Esophagus muscularis mucosa (tissue), 4 donors: Measurements from ENCODE around the gene ETV3L. TPM values are rescaled to one million over a fixed set of nuclear protein-coding genes. Genes with fewer than 3 reads are reported as not detected.

Experiments used
- DNase-seq: peaks from one replicate; pipeline ENCODE4 v3.0.0-alpha.2; 2017; ENCODE audit errors: extremely low spot score
- H3K27ac ChIP-seq, 4 donors: fragments of 200-600 bp; sonication (generic); replicated peaks in 1 of 4; 1 replicate in 3 of 4; 2 replicates in 1 of 4; pipeline ENCODE4 v1.5.1; 2016 to 2019; ENCODE audit warnings: mild to moderate bottlenecking in 1 of 4
- H3K27me3 ChIP-seq, 4 donors: fragments of 200-600 bp; sonication (generic); one replicate each; pipeline versions ENCODE4 v1.5.1 to v1.6.0; 2016 to 2019
- H3K36me3 ChIP-seq, 4 donors: fragments of 200-600 bp; sonication (generic); one replicate each; pipeline ENCODE4 v1.5.1; 2016 to 2019
- H3K4me1 ChIP-seq, 4 donors: fragments of 200-600 bp; sonication (generic); one replicate each; pipeline ENCODE4 v1.5.1; 2016 to 2019
- H3K4me3 ChIP-seq, 4 donors: fragments of 200-600 bp; sonication (generic); 1 replicate in 2 of 4; 2 replicates in 2 of 4; pipeline ENCODE4 v1.5.1; 2016 to 2019; ENCODE audit warnings: mild to moderate bottlenecking in 4 of 4, moderate library complexity in 1 of 4
- H3K9me3 ChIP-seq, 4 donors: fragments of 200-600 bp; sonication (generic); 1 replicate in 3 of 4; 2 replicates in 1 of 4; pipeline ENCODE4 v1.5.1; 2016 to 2019
- CTCF ChIP-seq, 3 experiments: fragments of 200-600 bp in 2 of 3; fragments of 450-650 bp in 1 of 3; sonication (generic) in 2 of 3; IDR thresholded peaks; one replicate each; pipeline ENCODE4 v1.5.1; 2017 to 2019; ENCODE audit warnings: antibody characterized with exemption in 3 of 3, mild to moderate bottlenecking in 2 of 3, moderate library complexity in 1 of 3
- EP300 ChIP-seq: sonication (generic); formaldehyde crosslinking; IDR thresholded peaks from one replicate; pipeline ENCODE4 v1.6.1; 2017; ENCODE audit warnings: antibody characterized with exemption
- POLR2A ChIP-seq: fragments of 450-650 bp; IDR thresholded peaks from one replicate; pipeline ENCODE4 v1.6.1; 2017; ENCODE audit warnings: antibody characterized with exemption, moderate library complexity, mild to moderate bottlenecking, low read depth
- POLR2AphosphoS5 ChIP-seq, 2 donors: sonication (generic); formaldehyde crosslinking; IDR thresholded peaks; one replicate each; pipeline ENCODE4 v1.6.1; 2017; ENCODE audit warnings: antibody characterized with exemption in 2 of 2
- WGBS: methylation state at CpG from one replicate; pipeline ENCODE4 v1.1.5; 2018; 5-methylcytosine and 5-hydroxymethylcytosine counted together
- intact Hi-C: fragments of 100-400 bp; cut with DNase I; formaldehyde crosslinking; loops from one replicate; pipeline ENCODE4 v1.15.1; 2023
- total RNA-seq, 4 donors: library from RNA; depleted of rRNA; stranded (reverse); fragments of >200 nt; gene quantifications; one replicate each; pipeline versions ENCODE4 v1.1.0 to v1.2.1, GENCODE V29; 2016

Gene ETV3L
- total RNA-seq, 4 donors from 2014 or later = not detected

DNA sequence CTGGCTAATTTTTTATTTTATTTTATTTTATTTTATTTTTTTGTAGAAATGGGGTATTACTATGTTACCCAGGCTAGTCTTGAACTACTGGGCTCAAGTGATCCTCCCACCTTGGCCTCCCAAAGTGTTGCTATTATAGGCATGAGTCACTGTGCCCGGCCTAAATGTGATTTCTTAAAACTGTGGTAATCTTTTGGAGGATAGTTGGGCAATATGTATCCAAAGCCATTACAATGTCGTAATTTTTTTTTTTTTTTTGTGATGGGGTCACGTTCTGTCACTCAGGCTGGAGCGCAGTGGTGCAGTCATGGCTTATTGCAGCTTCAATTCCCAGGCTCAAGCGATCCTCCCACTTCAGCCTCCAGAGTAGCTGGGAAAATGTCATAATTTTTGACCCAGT is 14.2 kb downstream of the ETV3L start:
- no peaks in the 10 kb centered on the region for H3K36me3 ChIP-seq
- intact Hi-C loops = no loop called here
- TF ChIP-seq POLR2AphosphoS5 (IDR thresholded peaks at IDR 0.05) (no peak), CTCF (IDR thresholded peaks at IDR 0.05) (no peak), POLR2A (no peak), EP300 (no peak)

GRCh38 chr1:157084720-157085119 is 14.9 kb downstream of the ETV3L start:
- H3K27ac ChIP-seq = no peak overlapping the region
- TF ChIP-seq POLR2AphosphoS5 (IDR thresholded peaks at IDR 0.05) (no peak), EP300 (no peak), CTCF (IDR thresholded peaks at IDR 0.05) (no peak), POLR2A (no peak)
- 88% methylated on average over 5 of the region's 5 CpGs for WGBS
- H3K9me3 ChIP-seq = no peaks in the 10 kb centered on the region
- DNase-seq = no peak
- H3K36me3 ChIP-seq = no peaks in the 10 kb centered on the region
- intact Hi-C loops = no loop called here
- no peaks in the 10 kb centered on the region for H3K27me3 ChIP-seq
- H3K4me3 ChIP-seq = no peak overlapping the region
- H3K4me1 ChIP-seq = no peaks in the 10 kb centered on the region

More for the DNA sequence above, 14.2 kb downstream of the ETV3L start:
- DNase-seq = no peak
- Histone ChIP-seq H3K27me3 (no peaks in the 10 kb centered on the region), H3K4me1 (peaks cover 3 to 6% (median 4%) of the 10 kb centered on the region in 4 donors), H3K4me3 (no peak overlapping the region), H3K9me3 (no peaks in the 10 kb centered on the region), H3K27ac (no peak overlapping the region)
- WGBS = 89% methylated on average over 5 of the region's 5 CpGs

DNA sequence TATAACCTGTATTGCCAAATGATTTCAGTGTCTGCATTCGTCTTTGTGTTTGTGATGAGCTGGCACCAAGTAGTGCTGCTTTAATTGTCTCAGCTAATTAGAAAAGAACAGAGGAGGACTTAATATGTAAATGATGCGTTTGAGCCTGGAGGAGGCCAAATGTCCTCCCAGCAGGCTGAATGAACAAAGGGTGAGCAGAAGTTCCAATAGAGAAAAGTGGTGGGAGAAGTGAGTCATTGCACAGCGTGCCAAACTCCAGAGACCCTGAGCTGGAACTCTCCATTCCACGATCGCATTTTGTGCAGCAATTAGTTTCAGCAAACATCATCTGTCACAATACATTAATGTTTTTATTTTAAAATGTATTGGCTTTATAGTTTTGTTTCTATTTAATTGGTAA is 17.9 kb downstream of the ETV3L start:
- H3K36me3 ChIP-seq = no peaks in the 10 kb centered on the region
- no peaks in the 10 kb centered on the region for H3K27me3 ChIP-seq
- no peak overlapping the region for H3K4me3 ChIP-seq
- no peak overlapping the region for H3K27ac ChIP-seq
- no peaks in the 10 kb centered on the region for H3K9me3 ChIP-seq
- H3K4me1 ChIP-seq = no peaks in the 10 kb centered on the region
- WGBS = 72% methylated on average over 5 of the region's 5 CpGs
- intact Hi-C loops = no loop called here
- TF ChIP-seq POLR2AphosphoS5 (IDR thresholded peaks at IDR 0.05) = no peak
- no peak for TF ChIP-seq EP300
- no peak for TF ChIP-seq POLR2A
- no peak for TF ChIP-seq CTCF (IDR thresholded peaks at IDR 0.05)
- DNase-seq = peak; percentile 77

GRCh38 chr1:157080714-157081113 is 18.9 kb downstream of the ETV3L start:
- H3K36me3 ChIP-seq = no peaks in the 10 kb centered on the region
- H3K9me3 ChIP-seq = no peaks in the 10 kb centered on the region
- peak; percentile 19 for DNase-seq
- H3K27ac ChIP-seq = no peak overlapping the region
- no peaks in the 10 kb centered on the region for H3K4me1 ChIP-seq
- no peak for TF ChIP-seq POLR2A
- no peak for TF ChIP-seq CTCF (IDR thresholded peaks at IDR 0.05)
- no peak for TF ChIP-seq POLR2AphosphoS5 (IDR thresholded peaks at IDR 0.05)
- no peak for TF ChIP-seq EP300
- H3K4me3 ChIP-seq = no peak overlapping the region
- H3K27me3 ChIP-seq = no peaks in the 10 kb centered on the region
- WGBS = 88% methylated on average over 7 of the region's 10 CpGs
- intact Hi-C loops = no loop called here

- no peak overlapping the region for H3K27ac ChIP-seq
- peaks cover 0 to 4% (median 0%) of the 10 kb centered on the region in 4 donors for H3K27me3 ChIP-seq
- intact Hi-C loops = loop anchor here (10.0 kb wide), 1 partner anchor 93 kb away; no protein-coding TSS in a partner anchor
- peaks cover 0 to 9% (median 8%) of the 10 kb centered on the region in 4 donors for H3K4me1 ChIP-seq
- TF ChIP-seq POLR2A = no peak
- no peak for TF ChIP-seq POLR2AphosphoS5 (IDR thresholded peaks at IDR 0.05)
- no peak for TF ChIP-seq CTCF (IDR thresholded peaks at IDR 0.05)
- no peak for TF ChIP-seq EP300
- H3K4me3 ChIP-seq = no peak overlapping the region
- H3K9me3 ChIP-seq = no peaks in the 10 kb centered on the region
- DNase-seq = peak; percentile 62
- H3K36me3 ChIP-seq = no peaks in the 10 kb centered on the region
- WGBS = 84% methylated on average over 1 of the region's 1 CpG
Measured at GRCh38 chr1:157077394-157077793, 22.2 kb downstream of the ETV3L start.
